Cortex of kidney (tissue), 1 donor: ENCODE results near the gene PGLYRP2.
"Not testable (repeated sequence)": the region's sequence is repeated elsewhere in the genome, so short reads cannot be mapped to it uniquely, and the experiment has no call there.

Experiments
- DNase-seq: peaks from one replicate; lab custom pipeline; 2025; lab: John Stamatoyannopoulos, UW

The PGLYRP2 gene

DNA sequence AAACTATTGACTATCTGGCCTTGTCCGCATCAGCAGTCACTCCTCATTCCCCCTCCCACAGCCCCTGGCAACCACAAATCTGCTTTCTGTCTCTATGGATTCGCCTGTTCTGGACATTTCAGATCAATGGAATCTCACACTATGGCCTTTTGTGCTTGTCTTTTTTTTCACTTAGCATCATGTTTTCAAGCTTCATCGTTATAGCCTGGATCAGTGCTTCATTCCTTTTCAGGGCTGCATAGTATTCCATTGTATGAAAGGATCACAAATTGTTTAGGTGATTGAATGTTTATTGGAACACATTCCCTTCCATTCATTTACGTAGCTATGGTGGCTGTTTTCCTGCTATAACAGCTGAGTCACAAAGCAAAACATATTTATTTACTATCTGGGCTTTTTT, 7.7 kb upstream of the PGLYRP2 start:
- no peak for DNase-seq

DNA sequence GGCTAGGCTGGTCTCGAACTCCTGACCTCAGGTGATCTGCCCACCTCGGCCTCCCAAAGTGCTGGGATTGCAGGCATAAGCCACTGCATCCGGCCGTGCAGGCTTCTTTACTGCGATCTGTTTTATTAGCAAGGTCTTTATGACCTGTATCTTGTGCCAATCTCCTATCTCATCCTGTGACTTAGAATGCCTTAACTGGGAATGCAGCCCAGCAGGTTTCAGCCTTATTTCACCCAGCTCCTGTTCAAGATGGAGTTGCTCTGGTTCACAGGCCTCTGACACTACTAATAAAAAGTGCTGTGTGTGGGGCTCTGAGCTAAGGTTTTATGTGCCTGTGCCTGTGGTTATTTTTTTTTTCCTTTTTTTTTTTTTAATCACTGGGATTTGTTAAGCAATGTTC, 6.5 kb upstream of the PGLYRP2 start:
- DNase-seq = not testable (repeated sequence)

DNA sequence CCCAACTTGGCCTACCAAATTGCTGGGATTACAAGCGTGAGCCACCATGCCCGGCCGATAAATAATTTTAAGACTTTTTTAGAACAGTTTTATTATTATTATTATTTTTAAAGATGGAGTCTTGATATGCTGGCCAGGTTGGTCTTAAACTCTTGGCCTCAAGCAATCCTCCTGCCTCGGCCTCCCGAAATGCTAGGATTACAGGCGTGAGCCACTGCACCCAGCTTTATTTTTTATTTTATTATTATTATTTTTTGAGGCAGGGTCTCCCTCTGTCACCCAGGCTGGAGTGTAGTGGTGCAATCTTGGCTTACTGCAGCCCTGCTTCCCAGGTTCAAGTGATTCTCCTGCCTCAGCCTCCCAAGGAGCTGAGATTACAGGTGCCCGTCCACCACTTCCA, 1.7 kb upstream of the PGLYRP2 start:
- not testable (repeated sequence) for DNase-seq

DNA sequence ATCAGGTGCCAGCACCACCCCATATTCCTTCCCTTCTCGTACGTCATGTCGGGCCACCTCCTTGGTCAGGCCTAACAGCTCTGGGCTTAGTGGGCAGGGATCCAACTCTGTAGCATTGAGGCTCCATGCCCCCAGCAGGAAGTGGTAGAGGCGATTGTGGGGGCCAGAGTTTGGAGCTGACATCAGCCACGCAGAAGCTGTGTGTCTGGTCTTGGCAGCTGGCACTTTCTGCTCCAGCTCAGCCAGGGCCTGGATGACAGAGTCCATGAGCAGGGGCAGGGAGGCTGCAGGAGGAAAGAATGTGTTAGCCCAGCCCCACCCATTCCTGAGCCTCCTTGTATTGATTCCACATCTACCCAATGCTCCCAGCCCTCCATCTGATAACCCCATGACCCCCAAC, 3.0 kb downstream of the PGLYRP2 start:
- DNase-seq = no peak

DNA sequence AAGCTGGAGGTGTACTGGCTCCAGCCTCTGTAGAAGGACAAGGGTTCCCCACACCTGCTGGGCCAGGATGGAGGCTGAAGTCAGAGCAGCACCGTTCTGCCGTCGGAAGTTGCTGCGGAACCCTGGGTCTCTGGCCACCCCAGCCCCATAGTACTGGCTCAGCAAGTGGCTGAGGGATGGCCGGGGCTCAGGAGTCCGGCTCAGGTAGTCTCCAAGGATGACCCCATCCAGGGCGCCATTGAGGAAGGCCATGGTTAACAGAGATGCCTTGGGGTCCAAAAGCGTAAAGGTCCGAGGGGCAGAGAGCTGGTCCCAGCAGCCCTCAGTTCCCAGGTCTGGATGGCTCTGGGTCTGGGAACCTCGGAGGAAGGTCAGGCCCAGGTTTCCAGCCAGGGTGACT, 3.7 kb downstream of the PGLYRP2 start:
- no peak for DNase-seq

DNA sequence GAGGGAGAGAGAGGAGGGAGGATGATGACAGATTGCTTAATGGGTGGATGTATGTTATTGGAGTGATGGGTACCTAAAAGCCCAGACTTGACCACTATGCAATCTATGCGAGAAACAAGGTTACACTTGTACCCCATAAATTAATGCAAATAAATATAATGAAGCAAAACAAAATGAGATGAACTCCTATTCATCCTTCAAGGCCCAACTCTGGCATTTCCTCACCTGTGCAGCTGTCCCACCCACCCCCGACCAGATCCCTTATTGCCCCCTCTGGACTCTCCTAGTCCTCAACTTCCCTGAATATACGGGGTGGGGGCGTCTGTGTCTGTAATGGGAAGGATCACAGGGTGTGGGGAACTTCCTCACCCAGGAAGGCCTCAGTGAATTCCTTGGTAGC, 4.1 kb downstream of the PGLYRP2 start:
- no peak for DNase-seq

DNA sequence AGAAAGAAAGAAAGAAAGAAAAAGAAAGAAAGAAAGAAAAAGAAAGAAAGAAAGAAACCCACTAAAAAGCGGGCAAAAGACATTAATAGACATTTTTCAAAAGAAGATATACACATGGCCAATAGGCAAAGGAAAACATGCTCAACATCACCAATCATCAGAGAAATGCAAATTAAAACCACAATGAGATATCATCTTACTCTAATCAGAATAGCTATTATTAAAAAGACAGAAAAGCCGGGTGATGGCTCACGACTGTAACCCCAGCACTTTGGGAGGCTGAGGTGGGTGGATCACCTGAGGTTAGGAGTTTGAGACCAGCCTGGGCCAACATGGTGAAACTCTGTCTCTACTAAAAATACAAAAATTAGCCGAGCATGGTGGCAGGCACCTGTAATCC, 5.5 kb downstream of the PGLYRP2 start:
- not testable (repeated sequence) for DNase-seq

DNA sequence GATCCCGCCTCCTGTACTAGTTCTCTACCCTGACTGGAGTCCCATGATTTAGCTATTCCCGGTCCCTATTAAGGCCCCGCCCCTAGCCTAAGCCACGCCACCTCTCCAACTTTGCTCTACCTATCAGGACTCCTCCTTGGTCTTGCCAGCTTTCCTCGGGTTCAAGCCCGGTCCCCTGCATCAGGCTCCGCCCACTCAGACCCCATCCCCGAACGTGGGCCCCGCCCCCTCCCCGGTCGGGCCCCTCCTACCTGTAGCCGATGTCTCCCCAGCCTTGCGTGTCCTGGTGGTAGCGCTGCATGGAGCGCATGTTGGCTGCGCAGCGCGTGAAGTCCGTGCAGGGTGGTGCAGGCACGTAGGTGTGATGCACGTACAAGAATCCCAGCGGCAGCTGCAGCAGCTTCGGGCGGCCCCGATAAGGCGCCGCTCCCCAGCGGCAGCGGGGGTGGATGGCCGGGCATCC, 7.6 kb downstream of the PGLYRP2 start:
- no peak for DNase-seq

DNA sequence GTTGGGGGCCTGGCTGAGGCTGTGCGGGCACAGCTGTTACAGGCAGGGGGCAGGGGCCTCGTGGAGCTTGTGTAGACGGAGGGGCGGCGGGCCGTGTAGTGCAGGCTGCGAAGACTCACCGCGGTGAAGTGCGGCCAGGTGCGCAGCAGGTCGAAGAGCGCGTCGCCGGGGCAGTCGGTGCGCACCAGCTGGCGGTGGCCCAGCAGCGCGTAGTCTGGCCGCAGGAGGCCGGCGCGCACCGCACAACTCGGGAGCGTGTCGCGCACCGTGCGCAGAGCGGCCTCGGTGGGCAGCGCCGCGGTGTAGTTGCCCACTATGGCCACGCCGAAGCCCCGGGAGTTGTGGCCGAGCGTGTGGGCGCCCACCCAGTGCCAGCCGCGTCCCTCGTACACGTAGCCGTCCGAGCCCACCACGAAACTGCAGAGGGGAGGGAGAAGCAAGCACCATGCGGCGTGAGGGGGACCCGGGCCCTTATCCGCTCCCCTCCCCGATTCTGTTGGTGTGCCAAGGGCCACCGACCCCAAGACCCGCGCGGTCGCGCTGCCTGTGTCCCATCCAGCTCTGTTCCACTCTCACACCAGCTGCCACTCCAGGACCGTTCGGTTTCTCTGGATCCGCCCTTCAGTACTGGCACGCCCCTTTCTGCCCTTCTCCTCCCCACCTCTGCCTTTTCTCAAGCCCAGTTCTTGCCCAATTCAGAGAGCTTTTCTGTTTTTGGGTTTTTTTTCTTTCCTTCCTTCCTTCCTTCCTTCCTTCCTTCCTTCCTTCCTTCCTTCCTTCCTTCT, 9.6 kb downstream of the PGLYRP2 start:
- no peak for DNase-seq

DNA sequence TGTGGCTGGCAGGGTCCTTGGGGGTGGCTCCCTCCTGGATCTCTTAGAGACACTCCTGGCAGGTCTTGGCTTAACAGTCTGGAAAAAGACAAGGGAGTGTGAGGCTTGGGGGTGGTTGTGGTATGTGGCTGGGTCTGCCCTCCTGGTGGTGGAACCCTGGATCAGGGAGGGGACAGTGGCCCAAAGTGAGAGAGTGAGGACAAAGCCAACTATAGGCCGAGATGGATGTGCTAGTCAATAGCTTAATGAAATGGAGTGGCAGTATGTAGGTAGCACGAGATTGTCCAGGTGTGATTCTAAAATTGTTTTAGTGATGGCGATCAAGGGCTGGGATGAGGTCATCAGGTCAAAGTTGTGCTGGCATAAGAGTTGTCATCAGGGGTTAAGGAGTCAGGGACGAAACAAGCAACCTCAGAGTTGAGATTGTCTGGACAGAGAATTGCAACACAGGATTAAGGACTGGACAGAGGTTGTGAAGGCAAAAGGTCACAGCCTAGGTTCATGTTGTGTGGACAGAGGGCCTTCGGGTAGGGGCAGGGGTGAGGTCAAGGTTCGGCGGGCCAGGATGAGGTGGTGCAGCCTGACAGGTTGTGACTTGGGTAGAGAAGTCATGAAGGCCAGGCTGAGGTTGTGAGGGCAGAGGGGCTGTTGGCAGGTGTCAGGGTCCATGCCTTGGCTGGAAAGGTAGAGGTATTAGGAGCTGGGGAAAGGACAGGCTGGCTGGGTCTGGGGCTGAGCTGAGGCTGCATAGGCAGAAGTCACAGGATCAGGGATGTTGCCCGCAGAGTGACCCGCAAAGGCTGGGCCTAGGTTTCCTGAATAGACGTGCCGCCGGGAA, 10.4 kb downstream of the PGLYRP2 start:
- no peak for DNase-seq

DNA sequence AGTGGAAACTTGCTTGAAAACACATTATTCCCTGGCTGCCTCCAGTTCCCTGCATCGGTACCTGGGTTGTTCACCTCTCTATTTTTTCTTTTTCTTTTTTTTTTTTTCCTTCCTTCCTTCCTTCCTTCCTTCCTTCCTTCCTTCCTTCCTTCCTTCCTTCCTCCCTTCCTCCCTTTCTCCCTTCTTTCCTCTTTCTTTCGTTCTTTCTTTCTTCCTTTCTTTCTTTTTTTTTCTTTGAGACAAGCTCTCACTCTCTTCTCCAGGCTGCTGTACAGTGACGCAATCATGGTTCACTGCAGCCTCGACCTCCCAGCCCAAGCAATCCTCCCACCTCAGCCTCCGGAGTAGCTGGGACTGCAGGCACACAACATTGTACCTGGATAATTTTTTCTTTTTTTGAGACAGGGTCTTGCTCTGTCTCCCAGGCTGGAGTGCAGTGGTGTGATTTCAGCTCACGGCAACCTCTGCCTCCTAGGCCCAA, 11.5 kb downstream of the PGLYRP2 start:
- no peak for DNase-seq

DNA sequence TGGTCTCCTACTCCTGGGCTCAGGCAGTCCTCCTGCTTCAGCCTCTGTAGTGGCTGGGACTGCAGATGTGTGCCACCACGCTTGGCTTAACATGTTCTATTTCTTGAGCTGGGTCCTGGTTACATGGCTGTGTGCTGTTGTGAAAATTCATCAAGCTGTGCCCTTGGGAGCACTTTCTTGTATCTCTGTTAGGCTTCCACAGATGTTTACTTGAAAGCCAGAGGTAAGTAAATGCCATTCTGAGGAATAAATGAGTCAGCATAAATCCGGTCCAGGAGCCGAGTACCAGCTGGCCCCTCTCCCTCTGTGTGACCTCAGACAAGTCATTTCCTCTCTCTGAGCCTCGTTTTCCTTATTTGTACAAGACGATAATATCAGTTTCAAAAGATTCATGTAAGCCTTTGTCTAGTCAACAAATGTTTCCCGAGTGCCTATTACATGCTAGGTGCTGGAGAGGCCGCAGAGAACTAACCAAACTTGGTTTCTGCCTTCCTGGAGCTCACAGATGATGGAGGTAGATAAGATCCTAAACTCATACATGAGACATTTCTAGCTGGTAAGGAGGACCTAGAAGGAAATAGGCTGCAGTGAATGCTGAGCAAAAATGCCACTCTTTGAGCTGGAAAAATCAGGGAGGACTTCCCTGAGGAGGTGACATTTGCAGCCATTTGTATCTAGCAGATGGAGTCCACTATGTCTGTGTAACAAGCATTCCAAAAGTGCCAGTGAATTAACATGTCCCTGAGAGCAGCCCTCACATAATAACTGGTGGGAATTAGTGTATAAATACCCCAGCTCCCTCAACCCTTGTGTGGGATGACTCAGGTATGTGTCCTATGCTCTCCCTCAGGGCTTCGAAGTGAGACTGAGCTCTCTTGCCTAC, 12.2 kb downstream of the PGLYRP2 start:
- no peak for DNase-seq

DNA sequence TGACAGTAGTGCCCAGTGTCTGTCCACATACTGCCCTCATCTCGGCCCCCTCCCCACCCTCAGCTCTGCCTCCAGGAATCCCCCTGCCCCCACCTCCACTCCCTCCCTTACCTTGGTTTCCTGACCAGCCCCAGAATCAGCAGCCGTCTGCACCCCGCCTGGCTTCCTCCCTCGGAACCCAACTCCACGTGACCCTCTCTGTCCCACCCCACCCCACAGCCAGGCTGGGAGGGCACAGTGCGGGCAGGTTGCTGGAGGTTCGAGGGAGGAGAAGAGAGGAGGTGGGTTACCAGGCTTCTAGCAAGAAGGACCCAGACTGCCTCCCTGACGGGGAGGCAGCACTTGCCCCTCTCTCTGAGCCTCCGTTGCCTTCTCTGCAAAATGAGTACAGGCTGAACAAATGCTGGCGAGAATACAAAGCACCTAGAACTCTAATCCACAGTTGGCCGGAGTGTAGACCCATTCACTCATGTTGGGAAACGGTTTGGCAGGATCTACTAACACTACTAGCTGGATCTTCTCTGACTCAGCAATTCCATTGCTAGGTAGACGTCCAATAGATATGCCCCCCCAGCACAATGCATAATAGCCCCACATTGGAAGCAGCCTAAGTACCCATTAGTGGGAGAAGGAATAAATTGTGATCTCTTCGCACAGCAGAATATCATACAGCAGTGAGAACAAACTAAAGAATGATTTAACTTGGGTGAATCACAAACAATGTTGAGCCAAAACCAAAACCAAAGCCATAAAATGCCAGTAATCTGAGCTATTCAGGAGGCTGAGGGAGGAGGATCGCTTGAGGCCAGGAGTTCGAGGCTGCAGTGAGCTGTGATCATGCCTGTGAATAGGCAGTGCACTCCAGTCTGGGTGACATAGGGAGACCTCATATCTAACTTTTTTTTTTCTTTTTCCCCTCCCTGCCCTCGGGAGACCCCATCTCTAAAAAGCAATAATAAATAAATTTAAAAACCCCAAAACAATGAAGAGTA, 14.6 kb downstream of the PGLYRP2 start, which contains the start of gene RASAL3:
Gene RASAL3, minus strand, starts transcription at position 151 of the 992 bp plus-strand sequence. CDS start 186 bp downstream, outside the sequence.
- DNase-seq = no peak

DNA sequence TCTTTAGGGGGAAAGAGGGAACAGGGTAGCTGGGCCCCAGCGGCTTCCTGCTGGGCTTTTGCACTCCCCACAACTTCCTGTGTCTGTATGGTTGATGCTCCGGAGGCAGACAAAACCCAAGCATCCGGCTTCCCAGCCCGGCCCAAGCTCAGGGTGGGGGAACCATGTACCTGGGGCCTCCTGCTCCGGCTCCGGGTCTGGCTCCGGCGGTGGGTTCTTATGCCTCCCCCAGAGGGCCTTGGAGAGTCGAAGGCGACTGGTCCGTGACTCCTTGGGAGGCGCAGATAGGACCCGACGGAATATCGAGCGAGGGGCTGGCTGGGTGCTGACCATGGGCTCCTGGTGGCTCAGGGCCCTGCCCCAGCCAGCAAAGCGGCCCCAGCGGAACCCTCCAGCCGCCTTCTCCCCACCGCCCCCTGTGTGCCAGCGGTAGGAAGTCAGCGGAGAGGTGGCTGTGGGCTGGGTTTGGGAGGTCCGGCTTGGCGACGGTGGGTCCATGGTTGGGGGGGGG, 15.4 kb downstream of the PGLYRP2 start:
- DNase-seq = no peak

DNA sequence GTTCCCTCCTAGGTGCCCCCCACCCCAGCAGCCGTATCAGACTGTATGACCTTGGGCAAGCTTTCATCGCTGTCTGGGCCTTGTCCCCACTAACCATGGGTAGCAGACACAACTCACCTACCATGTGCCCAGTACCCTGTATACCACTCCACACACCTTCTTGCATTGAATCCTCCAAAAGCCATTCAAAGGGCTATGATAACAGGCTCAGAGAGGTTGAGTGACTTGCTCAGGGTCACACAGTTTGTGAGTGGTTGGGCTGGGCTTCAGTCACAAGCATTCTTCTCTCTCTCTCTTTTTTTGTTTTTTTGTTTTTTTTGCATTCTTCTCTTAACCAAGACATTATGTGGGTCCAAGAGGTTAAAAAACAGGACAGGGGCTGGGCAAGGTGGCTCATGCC, 17.6 kb downstream of the PGLYRP2 start:
- DNase-seq = no peak

DNA sequence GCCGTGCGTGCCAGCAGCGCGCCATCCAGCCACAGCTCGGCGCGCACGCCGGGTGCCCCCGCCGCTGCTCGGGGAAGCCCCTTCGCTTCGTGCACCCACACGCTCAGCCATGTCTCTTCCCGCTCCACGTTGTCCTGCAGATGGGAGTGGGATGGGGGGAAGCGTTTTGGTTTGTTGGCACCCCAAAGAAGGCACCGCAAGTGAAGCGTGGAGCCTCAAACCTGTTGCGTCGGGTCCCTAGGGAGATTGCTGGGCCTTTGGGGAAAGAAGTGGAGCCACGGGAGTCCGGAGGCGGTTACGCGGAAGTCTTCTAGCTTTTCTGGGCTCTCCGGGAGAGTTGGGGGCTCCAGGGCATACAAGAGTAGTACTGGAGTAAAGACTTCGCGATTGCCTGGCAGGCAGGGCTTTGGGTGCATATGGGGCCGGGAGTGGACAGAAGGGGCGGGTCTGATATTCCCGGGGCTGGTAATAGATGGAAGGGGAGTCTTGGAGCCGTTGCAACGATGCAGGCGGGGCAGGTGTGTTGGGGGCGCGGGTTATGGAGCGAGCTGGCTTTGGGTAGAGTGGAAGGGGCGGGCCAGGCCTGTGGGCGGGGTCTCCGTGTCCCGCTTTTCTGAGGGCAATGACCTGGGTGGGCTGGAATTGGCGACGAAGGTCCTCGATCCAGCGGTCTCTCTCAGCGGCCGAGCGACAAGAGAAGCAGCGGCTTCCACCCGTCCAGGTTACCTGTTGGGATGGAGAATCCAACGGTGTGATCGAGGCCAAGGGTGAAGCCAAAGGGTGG, 21.4 kb downstream of the PGLYRP2 start:
- DNase-seq = no peak

DNA sequence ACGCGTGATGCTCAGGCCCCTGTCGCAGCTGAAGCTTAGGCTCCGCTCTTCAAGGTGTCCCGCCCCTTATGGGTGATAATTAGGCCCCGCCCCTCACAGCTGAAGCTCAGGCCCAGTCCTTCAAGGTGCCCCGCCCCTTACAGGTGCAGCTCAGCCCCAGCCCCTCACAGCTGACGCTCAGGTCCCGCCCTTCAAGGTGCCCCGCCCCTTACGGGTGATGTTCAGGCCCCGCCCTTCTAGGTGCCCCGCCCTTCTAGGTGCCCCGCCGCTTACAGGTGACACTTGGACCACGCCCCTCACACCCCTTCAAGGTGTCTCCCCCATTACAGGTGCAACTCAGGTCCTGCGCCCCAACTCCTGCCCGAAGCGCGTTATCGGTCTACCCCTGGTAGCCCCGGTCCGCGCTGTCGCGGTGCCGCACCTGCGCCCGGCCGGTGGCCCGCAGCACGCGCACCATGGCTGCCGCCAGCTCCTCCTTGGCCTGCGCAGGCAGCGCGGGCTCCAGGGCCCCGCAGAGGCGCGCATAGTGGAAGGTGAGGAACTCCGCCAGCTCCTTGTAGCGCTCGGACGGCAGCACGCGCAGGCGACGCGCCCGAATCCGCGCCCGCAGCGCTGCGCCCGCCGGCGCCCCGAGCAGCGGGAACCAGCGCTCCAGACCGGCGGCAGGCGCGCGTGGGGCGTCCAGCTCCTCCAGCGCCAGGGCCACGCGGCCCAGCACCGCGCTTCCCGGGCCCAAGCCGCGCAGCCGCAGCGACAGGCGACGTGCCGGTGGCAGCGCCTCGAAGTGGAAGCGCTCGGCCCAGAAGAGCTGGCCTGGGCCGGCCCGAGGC, 22.2 kb downstream of the PGLYRP2 start:
- no peak for DNase-seq

DNA sequence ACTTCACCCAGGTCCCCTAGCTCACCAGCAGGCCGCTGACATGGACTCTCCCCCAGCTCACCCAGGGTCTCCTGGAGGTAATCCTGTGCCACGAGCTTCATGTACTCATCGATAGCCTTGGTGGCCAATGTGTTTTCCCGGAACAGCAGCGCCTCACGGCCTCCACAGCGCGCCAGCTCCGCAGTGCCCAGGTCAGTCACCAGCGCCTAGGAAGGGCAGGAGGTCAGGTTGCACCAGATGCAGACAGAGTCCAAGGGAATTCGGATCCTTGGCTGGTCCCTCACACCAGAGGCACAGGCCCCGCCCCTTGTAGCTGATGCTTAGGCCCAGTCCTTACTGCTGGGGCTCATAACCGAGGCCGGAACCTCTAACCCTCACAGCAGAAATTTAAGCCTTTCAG, 22.9 kb downstream of the PGLYRP2 start:
- DNase-seq = no peak

DNA sequence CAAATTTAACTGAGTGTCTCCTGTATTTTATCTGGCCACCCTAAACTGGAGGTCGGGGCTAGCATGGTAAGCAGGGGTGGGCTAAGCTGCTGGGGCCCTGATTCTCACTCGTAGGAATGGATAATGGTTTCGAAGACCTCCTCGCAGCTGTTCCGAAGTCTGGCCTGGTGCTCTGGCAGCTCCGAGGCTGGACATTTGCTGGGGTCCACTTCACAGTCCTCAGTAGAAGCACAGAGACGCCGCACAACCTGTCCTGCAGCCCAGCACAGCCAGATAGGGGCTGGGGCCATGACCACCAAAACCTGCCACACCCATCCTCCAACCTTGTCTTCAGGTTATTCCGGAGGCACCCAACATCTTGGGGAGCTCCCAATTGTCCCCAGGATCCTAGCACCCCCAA, 23.3 kb downstream of the PGLYRP2 start:
- DNase-seq = no peak
